ENCODE results near the gene MYO6. TPM values are rescaled to one million over a fixed set of nuclear protein-coding genes. Genes with fewer than 3 reads are reported as not detected.
A peak's percentile ranks its signal among the peaks of the same experiment; 100 is the strongest.

MYO6 gene
- total RNA-seq, 6 experiments from 2014 or later: 18.3 to 21.2 (median 19.4) TPM

DNA sequence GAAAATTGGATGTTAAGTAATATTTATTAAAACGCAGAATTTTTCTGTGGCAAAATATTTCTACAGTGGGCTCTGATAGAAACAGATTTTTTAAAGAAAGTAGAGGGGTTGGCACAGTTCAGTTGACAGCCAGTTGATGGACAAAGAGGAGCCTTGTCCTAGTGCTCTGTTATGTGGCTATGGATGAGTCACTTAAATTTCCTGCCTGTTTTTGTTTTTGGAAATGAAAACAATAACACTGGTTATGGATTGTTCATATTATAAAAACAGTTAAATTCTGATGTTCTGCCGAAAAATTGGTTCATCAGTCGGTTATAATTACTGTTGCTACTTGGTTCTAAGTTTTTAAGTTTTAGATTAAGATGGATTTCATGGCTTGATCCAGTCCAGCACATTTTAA, 42.8 kb downstream of the MYO6 start:
- Mint-ChIP-seq H3K4me3 (no peak overlapping the region), H3K27me3 (ENCODE audit: insufficient read depth) (peaks cover 1% of the 10 kb centered on the region; the same call in 1 of the 2 replicates), H3K27ac (no peak overlapping the region), H3K9me3 (no peaks in the 10 kb centered on the region), H3K4me1 (ENCODE audit: low read depth) (peaks cover 28% of the 10 kb centered on the region), H3K36me3 (ENCODE audit: low read depth) (no peaks in the 10 kb centered on the region)
- DNase-seq: no peak
- TF ChIP-seq, protein P1, sequence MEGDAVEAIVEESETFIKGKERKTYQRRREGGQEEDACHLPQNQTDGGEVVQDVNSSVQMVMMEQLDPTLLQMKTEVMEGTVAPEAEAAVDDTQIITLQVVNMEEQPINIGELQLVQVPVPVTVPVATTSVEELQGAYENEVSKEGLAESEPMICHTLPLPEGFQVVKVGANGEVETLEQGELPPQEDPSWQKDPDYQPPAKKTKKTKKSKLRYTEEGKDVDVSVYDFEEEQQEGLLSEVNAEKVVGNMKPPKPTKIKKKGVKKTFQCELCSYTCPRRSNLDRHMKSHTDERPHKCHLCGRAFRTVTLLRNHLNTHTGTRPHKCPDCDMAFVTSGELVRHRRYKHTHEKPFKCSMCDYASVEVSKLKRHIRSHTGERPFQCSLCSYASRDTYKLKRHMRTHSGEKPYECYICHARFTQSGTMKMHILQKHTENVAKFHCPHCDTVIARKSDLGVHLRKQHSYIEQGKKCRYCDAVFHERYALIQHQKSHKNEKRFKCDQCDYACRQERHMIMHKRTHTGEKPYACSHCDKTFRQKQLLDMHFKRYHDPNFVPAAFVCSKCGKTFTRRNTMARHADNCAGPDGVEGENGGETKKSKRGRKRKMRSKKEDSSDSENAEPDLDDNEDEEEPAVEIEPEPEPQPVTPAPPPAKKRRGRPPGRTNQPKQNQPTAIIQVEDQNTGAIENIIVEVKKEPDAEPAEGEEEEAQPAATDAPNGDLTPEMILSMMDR (IDR thresholded peaks at IDR 0.05): no peak

DNA sequence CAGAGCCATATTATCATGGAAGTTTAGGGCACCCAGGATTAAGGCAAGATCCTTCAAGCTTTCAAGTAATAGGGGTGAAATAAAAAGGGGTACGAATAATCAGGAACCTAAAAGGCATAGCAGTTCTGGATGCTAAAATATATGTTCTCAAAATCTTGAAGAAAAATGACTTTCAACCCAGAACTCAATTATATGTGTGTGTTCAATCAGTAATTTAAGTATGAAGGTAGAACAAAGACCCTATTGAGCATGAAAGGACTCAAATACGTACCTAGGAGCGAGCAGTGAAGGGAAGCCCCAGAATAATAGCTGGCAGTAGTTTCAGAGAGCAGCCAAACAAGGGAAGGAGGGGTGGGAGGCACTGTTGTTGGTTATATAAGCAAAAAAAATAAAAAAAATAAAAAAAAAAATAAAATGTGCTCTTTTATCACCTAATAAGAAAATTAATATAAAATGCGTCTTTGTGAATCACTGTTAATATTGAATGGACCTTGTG, 45.4 kb downstream of the MYO6 start:
- Mint-ChIP-seq H3K4me3 (no peak overlapping the region), H3K4me1 (ENCODE audit: low read depth) (peaks cover 22% of the 10 kb centered on the region), H3K27me3 (ENCODE audit: insufficient read depth) (no peaks in the 10 kb centered on the region; the same call in 1 of the 2 replicates), H3K9me3 (no peaks in the 10 kb centered on the region), H3K27ac (no peak overlapping the region), H3K36me3 (ENCODE audit: low read depth) (no peaks in the 10 kb centered on the region)
- TF ChIP-seq, protein P1 (IDR thresholded peaks at IDR 0.05): no peak
- DNase-seq: no peak

DNA sequence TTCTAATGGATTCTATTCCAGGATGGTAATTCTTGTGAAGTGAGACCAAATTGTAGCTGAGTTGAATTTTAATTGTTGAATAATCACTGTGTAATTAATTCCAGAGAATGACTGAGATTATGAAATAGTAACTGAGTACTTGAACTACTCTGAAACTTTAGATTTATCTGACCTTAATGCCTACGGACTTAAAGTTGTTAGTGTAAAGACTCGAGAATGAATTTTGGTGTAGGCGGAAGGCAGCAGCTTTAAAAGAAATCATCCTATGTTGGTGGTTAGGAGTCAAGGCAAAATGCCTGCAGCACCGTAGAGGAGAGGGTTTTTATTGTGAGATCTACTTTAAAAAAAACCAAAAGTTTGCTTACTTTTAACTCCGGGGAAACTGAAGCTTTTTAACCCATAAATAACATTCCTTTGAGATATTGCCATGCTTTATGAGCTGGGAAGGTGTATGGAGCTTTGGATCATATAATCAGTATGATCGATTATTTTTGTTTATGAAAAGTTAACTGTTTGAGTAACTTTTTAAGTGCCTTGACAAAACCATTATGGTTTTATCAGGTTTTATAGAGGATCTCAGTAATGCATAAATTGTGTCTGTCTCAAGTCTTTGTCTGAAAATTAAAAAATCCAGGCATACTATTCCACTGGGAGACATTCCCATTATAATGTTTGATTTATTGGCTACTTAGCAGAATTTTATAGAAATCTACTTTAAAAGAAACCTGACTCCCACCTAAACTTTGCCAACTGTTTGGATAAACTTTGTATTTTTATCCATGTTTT, 46.1 kb downstream of the MYO6 start:
- TF ChIP-seq, protein P1 (IDR thresholded peaks at IDR 0.05): no peak
- no peaks in the 10 kb centered on the region; the same call in 1 of the 2 replicates for H3K27me3 Mint-ChIP-seq (ENCODE audit: insufficient read depth)
- H3K9me3 Mint-ChIP-seq: no peaks in the 10 kb centered on the region
- peak overlapping the region; percentile 32; the same call in 1 of the 2 replicates for H3K27ac Mint-ChIP-seq
- H3K36me3 Mint-ChIP-seq (ENCODE audit: low read depth): no peaks in the 10 kb centered on the region
- no peak for DNase-seq
- peaks cover 22% of the 10 kb centered on the region for H3K4me1 Mint-ChIP-seq (ENCODE audit: low read depth)
- H3K4me3 Mint-ChIP-seq: peak overlapping the region; percentile 49; the same call in 1 of the 2 replicates

DNA sequence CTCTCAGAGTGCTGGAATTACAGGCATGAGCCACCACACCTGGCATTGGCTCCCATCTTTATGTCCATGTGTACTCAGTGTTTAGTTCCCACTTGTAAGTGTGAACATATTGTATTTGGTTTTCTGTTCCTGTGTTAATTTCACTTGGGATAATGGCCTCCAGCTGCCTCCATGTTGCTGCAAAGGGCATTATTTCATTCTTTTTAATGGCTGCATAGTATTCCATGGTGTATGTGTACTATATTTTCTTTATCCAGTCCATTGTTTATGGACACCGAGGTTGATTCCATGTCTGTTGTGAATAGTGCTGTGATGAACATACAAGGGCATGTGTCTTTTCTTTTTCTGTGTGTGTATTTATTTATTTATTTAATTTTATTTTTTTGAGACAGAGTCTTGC, 47.7 kb downstream of the MYO6 start:
- no peaks in the 10 kb centered on the region; the same call in 1 of the 2 replicates for H3K27me3 Mint-ChIP-seq (ENCODE audit: insufficient read depth)
- no peak overlapping the region for H3K4me3 Mint-ChIP-seq
- H3K27ac Mint-ChIP-seq: no peak overlapping the region
- TF ChIP-seq, protein P1 (IDR thresholded peaks at IDR 0.05): no peak
- H3K4me1 Mint-ChIP-seq (ENCODE audit: low read depth): peaks cover 22% of the 10 kb centered on the region
- DNase-seq: no peak
- no peaks in the 10 kb centered on the region for H3K9me3 Mint-ChIP-seq
- no peaks in the 10 kb centered on the region for H3K36me3 Mint-ChIP-seq (ENCODE audit: low read depth)

DNA sequence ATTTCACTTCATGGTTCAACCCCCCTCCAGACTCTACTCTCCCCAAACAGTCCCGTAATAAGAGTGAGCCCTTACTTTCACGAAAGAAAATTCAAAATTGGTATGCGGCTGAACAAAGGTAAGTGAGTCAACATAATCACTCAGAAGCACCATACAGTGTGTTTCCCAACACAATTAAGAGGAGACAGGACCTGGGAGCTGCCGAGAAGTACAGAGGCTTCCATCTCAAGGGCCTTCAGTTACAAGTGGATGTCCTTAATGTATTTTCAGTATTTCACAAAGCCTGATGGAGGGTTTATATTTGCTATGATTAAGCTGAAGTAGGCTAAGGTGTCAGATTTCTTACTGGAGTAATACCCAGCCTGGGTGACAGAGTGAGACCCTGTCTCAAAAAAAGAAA, 51.1 kb downstream of the MYO6 start:
- H3K27me3 Mint-ChIP-seq (ENCODE audit: insufficient read depth): no peaks in the 10 kb centered on the region; the same call in 1 of the 2 replicates
- no peak overlapping the region for H3K27ac Mint-ChIP-seq
- peaks cover 11% of the 10 kb centered on the region for H3K4me1 Mint-ChIP-seq (ENCODE audit: low read depth)
- H3K9me3 Mint-ChIP-seq: no peaks in the 10 kb centered on the region
- no peak for DNase-seq
- H3K36me3 Mint-ChIP-seq (ENCODE audit: low read depth): no peaks in the 10 kb centered on the region
- H3K4me3 Mint-ChIP-seq: no peak overlapping the region
- TF ChIP-seq, protein P1 (IDR thresholded peaks at IDR 0.05): no peak
